ENCODE results near the gene NR1I2.

Gene NR1I2

GRCh38 chr3:119861681-119862080, 79.8 kb downstream of the NR1I2 start:
- TF ChIP-seq POLR2A (IDR thresholded peaks at IDR 0.05; ENCODE audit: low read length) (no peak), GATA1 (IDR thresholded peaks at IDR 0.05; ENCODE audit: low read depth, low read length) (no peak)
- DNase-seq = no peak

- no peak for DNase-seq
- no peak for TF ChIP-seq POLR2A (IDR thresholded peaks at IDR 0.05; ENCODE audit: low read length)
- TF ChIP-seq GATA1 (IDR thresholded peaks at IDR 0.05; ENCODE audit: low read depth, low read length) = no peak
These were observed 80.7 kb downstream of the NR1I2 start for GRCh38 chr3:119862616-119863015.

- no peak for DNase-seq
- TF ChIP-seq GATA1 (IDR thresholded peaks at IDR 0.05; ENCODE audit: low read depth, low read length) (no peak), POLR2A (IDR thresholded peaks at IDR 0.05; ENCODE audit: low read length) (no peak)
These were observed 82.6 kb downstream of the NR1I2 start for GRCh38 chr3:119864476-119864875.
